ENCODE measurements around the gene GDF15.

GDF15 gene

DNA sequence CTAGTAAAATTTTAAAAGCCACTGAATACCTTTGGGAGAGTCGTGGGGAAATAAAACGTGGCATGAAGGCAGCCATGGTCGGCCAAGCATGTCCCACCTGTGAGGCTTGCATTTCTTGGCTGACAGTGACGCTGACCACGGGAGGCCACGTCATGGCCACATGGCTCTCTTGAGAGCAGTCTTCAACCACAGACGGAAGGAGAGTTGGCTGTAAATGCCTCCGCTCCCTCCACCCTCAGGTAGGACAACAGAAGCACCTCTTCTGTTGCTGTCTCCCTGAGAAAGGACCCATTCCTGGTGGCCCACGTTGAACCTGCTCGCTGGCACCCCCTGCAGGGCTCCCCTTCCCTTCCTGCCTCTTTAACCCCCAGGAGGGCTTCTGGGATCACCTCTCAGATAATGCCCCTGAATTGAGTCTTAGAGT, 22.1 kb downstream of the GDF15 start:
- Histone ChIP-seq H3K36me3 (ENCODE audit: insufficient read depth, low read length) (no peaks in the 10 kb centered on the region), H3K4me2 (ENCODE audit: low read depth, low read length, poor library complexity, severe bottlenecking) (peak overlapping the region; percentile 60), H3K79me2 (ENCODE audit: insufficient read depth, low read length) (no peaks in the 10 kb centered on the region), H3K27me3 (ENCODE audit: insufficient read depth, low read length, poor library complexity, severe bottlenecking) (no peaks in the 10 kb centered on the region), H3K9me3 (ENCODE audit: insufficient read depth, low read depth, low read length) (no peaks in the 10 kb centered on the region), H2AFZ (ENCODE audit: low read length) (peak overlapping the region; percentile 89), H3K4me1 (ENCODE audit: insufficient read depth, low read length, poor library complexity, severe bottlenecking) (peaks cover 4% of the 10 kb centered on the region), H4K20me1 (ENCODE audit: insufficient read depth, low read length, poor library complexity, severe bottlenecking) (no peaks in the 10 kb centered on the region), H3K9ac (ENCODE audit: low read depth, low read length, poor library complexity, severe bottlenecking) (peak overlapping the region; percentile 39), H3K9me2 (replicated peaks; ENCODE audit: low read depth, low read length) (no peaks in the 10 kb centered on the region), H3K4me3 (ENCODE audit: low read length, poor library complexity, severe bottlenecking) (peak overlapping the region; percentile 6), H3F3A (ENCODE audit: low read depth) (no peaks in the 10 kb centered on the region)
- peak; percentile 77 for TF ChIP-seq CTCF (conservative IDR thresholded peaks at IDR 0.05; ENCODE audit: low read length)
- no peak for TF ChIP-seq EZH2phosphoT487 (IDR thresholded peaks at IDR 0.05; ENCODE audit: borderline replicate concordance)

DNA sequence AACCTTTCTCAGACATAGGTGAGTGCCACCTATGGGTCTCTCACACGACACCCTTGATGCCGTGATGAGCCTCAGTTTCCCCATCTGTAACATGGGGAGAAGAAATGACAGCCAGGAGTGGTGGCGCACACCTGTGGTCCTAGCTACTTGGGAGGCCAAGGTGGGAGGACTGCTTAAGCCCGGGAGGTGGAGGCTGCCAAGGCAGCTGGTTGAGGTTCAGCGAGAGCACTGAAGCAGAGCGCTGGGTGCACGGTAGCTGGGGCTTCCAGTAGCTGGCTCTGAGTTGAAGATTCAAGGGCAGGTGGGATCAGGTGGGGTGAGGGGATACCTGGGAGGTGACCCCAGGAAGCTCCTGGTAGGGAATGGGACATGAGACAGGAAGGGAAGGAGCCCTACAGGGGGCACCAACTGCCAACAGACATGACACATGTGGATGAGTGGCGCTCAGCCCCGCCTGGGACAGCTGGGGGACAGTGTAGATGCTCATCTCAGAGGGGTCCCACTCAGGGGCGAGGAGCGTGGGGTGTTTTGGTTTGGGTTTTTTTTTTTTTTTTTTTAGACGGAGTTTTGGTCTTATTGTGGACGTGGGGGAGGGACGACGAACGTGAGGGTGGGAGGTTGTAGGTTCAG, 26.8 kb downstream of the GDF15 start:
- Histone ChIP-seq H3K9me3 (ENCODE audit: insufficient read depth, low read depth, low read length) (no peaks in the 10 kb centered on the region), H3F3A (ENCODE audit: low read depth) (peaks cover 17% of the 10 kb centered on the region; the same call in 1 of the 2 replicates), H3K4me3 (ENCODE audit: low read length, poor library complexity, severe bottlenecking) (no peak overlapping the region), H3K9me2 (replicated peaks; ENCODE audit: low read depth, low read length) (no peaks in the 10 kb centered on the region), H3K9ac (ENCODE audit: low read depth, low read length, poor library complexity, severe bottlenecking) (no peak overlapping the region), H3K4me2 (ENCODE audit: low read depth, low read length, poor library complexity, severe bottlenecking) (no peak overlapping the region), H3K79me2 (ENCODE audit: insufficient read depth, low read length) (no peaks in the 10 kb centered on the region), H3K36me3 (ENCODE audit: insufficient read depth, low read length) (no peaks in the 10 kb centered on the region), H2AFZ (ENCODE audit: low read length) (no peak overlapping the region), H3K4me1 (ENCODE audit: insufficient read depth, low read length, poor library complexity, severe bottlenecking) (peaks cover 40% of the 10 kb centered on the region), H4K20me1 (ENCODE audit: insufficient read depth, low read length, poor library complexity, severe bottlenecking) (no peaks in the 10 kb centered on the region), H3K27me3 (ENCODE audit: insufficient read depth, low read length, poor library complexity, severe bottlenecking) (no peaks in the 10 kb centered on the region)
- TF ChIP-seq EZH2phosphoT487 (IDR thresholded peaks at IDR 0.05; ENCODE audit: borderline replicate concordance), result no peak
- TF ChIP-seq CTCF (conservative IDR thresholded peaks at IDR 0.05; ENCODE audit: low read length), result no peak

GRCh38 chr19:18414504-18415177, 28.7 kb downstream of the GDF15 start:
- H2AFZ ChIP-seq (ENCODE audit: low read length), result peak overlapping the region; percentile 66; the same call in 1 of the 2 replicates
- no peaks in the 10 kb centered on the region for H3K9me2 ChIP-seq (replicated peaks; ENCODE audit: low read depth, low read length)
- H3K4me3 ChIP-seq (ENCODE audit: low read length, poor library complexity, severe bottlenecking), result peak overlapping the region; percentile 80
- no peaks in the 10 kb centered on the region for H3K9me3 ChIP-seq (ENCODE audit: insufficient read depth, low read depth, low read length)
- no peak for TF ChIP-seq CTCF (conservative IDR thresholded peaks at IDR 0.05; ENCODE audit: low read length)
- no peak for TF ChIP-seq EZH2phosphoT487 (IDR thresholded peaks at IDR 0.05; ENCODE audit: borderline replicate concordance)
- H3K27me3 ChIP-seq (ENCODE audit: insufficient read depth, low read length, poor library complexity, severe bottlenecking), result no peaks in the 10 kb centered on the region
- peak overlapping the region; percentile 88 for H3K4me2 ChIP-seq (ENCODE audit: low read depth, low read length, poor library complexity, severe bottlenecking)
- no peaks in the 10 kb centered on the region for H3K36me3 ChIP-seq (ENCODE audit: insufficient read depth, low read length)
- H4K20me1 ChIP-seq (ENCODE audit: insufficient read depth, low read length, poor library complexity, severe bottlenecking), result no peaks in the 10 kb centered on the region
- peaks cover 49% of the 10 kb centered on the region for H3K4me1 ChIP-seq (ENCODE audit: insufficient read depth, low read length, poor library complexity, severe bottlenecking)
- H3K79me2 ChIP-seq (ENCODE audit: insufficient read depth, low read length), result peaks cover 3% of the 10 kb centered on the region
- peaks cover 17% of the 10 kb centered on the region; the same call in 1 of the 2 replicates for H3F3A ChIP-seq (ENCODE audit: low read depth)
- peak overlapping the region; percentile 86 for H3K9ac ChIP-seq (ENCODE audit: low read depth, low read length, poor library complexity, severe bottlenecking)

Measured in Loucy (cell line).